ENCODE measurements around the gene OLAH.

OLAH gene

GRCh38 chr10:15096661-15097010, 52.9 kb downstream of the OLAH start:
- Histone ChIP-seq H3K27ac (ENCODE audit: low read length) (no peak overlapping the region), H3K79me2 (ENCODE audit: low read length) (peaks cover 44% of the 10 kb centered on the region)
- no peak for TF ChIP-seq EZH2phosphoT487 (IDR thresholded peaks at IDR 0.05; ENCODE audit: low read depth)
- TF ChIP-seq, protein P1, sequence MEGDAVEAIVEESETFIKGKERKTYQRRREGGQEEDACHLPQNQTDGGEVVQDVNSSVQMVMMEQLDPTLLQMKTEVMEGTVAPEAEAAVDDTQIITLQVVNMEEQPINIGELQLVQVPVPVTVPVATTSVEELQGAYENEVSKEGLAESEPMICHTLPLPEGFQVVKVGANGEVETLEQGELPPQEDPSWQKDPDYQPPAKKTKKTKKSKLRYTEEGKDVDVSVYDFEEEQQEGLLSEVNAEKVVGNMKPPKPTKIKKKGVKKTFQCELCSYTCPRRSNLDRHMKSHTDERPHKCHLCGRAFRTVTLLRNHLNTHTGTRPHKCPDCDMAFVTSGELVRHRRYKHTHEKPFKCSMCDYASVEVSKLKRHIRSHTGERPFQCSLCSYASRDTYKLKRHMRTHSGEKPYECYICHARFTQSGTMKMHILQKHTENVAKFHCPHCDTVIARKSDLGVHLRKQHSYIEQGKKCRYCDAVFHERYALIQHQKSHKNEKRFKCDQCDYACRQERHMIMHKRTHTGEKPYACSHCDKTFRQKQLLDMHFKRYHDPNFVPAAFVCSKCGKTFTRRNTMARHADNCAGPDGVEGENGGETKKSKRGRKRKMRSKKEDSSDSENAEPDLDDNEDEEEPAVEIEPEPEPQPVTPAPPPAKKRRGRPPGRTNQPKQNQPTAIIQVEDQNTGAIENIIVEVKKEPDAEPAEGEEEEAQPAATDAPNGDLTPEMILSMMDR (IDR thresholded peaks at IDR 0.05; ENCODE audit: low read depth, low read length): no peak

DNA sequence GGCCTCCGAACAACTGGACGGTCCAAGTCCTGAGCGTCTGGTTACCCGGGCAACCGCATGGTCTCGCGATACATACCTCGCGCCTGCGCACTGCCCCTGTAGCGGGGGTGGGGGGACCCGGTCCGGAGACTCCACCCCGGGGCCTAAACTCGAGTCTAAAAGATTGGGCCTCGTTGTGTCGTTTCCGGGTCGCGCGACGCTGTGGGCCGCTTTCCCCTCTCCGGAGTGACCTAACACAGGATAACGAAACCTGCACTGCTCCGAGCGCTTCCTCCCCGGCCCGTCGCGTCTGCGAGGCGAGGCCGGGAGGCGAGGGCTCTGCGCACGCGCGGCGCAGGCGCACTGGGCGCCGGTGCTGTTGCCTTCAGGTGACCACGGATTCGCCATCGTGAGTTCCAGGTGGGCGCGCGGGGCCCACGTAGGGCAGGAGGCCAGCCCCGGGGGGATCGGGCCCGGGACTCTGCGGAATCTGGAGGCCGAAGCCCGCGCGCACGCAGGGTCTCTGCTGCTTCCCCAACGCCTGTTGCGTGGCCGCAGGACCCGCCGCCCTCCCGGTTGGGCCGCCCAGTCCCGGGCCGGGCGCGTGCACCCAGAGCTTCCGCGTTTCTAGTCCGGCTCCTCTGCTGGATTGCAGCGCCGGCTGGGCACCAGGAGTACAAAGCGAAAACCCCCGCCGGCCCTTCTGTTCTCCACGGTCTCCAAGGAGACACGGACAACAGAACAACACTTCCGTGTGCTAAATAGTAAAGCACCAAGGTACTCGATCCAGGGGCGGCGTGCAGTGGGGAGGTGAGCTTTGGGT, 53.5 kb downstream of the OLAH start, which contains the start of gene RPP38:
RPP38 (plus strand) TSS at position 345 of the 802 bp plus-strand sequence. CDS start 5,960 bp downstream, outside the sequence.
- Histone ChIP-seq H3K9ac (ENCODE audit: low read length) (peak within 1 kb of the TSS; percentile 93), H3K4me1 (ENCODE audit: low read length) (peaks cover 6% of the 10 kb centered on the region; the same call in 1 of the 2 replicates), H2AFZ (ENCODE audit: low read depth, low read length) (peak within 1 kb of the TSS; percentile 85), H3K27me3 (ENCODE audit: low read depth, low read length) (no peaks in the 10 kb centered on the region), H3K79me2 (ENCODE audit: low read length) (peaks cover 50% of the 10 kb centered on the region), H3K9me3 (ENCODE audit: insufficient read depth, low read length) (no peaks in the 10 kb centered on the region), H4K20me1 (ENCODE audit: insufficient read depth, low read length) (no peaks in the 10 kb centered on the region), H3K4me3 (ENCODE audit: low read length) (peak within 1 kb of the TSS; percentile 98), H3K36me3 (replicated peaks; ENCODE audit: low read depth, low read length) (peaks cover 4% of the 10 kb centered on the region), H3K4me2 (ENCODE audit: low read length) (peak within 1 kb of the TSS; percentile 89), H3K27ac (ENCODE audit: low read length) (peak within 1 kb of the TSS; percentile 87)
- no peak for TF ChIP-seq EZH2phosphoT487 (IDR thresholded peaks at IDR 0.05; ENCODE audit: low read depth)
- TF ChIP-seq, protein P1 (IDR thresholded peaks at IDR 0.05; ENCODE audit: low read depth, low read length): no peak

More at GRCh38 chr10:15096661-15097010, 52.9 kb downstream of the OLAH start:
- Histone ChIP-seq H2AFZ (ENCODE audit: low read depth, low read length) (peak overlapping the region; percentile 85), H3K4me2 (ENCODE audit: low read length) (peak overlapping the region; percentile 89), H3K9me3 (ENCODE audit: insufficient read depth, low read length) (no peaks in the 10 kb centered on the region), H3K36me3 (replicated peaks; ENCODE audit: low read depth, low read length) (peaks cover 4% of the 10 kb centered on the region), H4K20me1 (ENCODE audit: insufficient read depth, low read length) (no peaks in the 10 kb centered on the region), H3K4me1 (ENCODE audit: low read length) (peaks cover 6% of the 10 kb centered on the region; the same call in 1 of the 2 replicates), H3K9ac (ENCODE audit: low read length) (peak overlapping the region; percentile 93; the same call in 1 of the 2 replicates), H3K27me3 (ENCODE audit: low read depth, low read length) (no peaks in the 10 kb centered on the region), H3K4me3 (ENCODE audit: low read length) (peak overlapping the region; percentile 98)

GRCh38 chr10:15099886-15100285, 56.1 kb downstream of the OLAH start:
- H4K20me1 ChIP-seq (ENCODE audit: insufficient read depth, low read length): no peaks in the 10 kb centered on the region
- H3K27ac ChIP-seq (ENCODE audit: low read length): no peak overlapping the region

GRCh38 chr10:15103513-15103912, 59.8 kb downstream of the OLAH start:
- no peak overlapping the region for H3K4me2 ChIP-seq (ENCODE audit: low read length)
- H3K9ac ChIP-seq (ENCODE audit: low read length): no peak overlapping the region
- peaks cover 37% of the 10 kb centered on the region for H3K79me2 ChIP-seq (ENCODE audit: low read length)
- no peak overlapping the region for H3K27ac ChIP-seq (ENCODE audit: low read length)
- H3K4me3 ChIP-seq (ENCODE audit: low read length): no peak overlapping the region
- peaks cover 3% of the 10 kb centered on the region; the same call in 1 of the 2 replicates for H3K4me1 ChIP-seq (ENCODE audit: low read length)
- H3K9me3 ChIP-seq (ENCODE audit: insufficient read depth, low read length): no peaks in the 10 kb centered on the region
- TF ChIP-seq, protein P1 (IDR thresholded peaks at IDR 0.05; ENCODE audit: low read depth, low read length): no peak
- no peak for TF ChIP-seq EZH2phosphoT487 (IDR thresholded peaks at IDR 0.05; ENCODE audit: low read depth)
- H4K20me1 ChIP-seq (ENCODE audit: insufficient read depth, low read length): no peaks in the 10 kb centered on the region
- H3K27me3 ChIP-seq (ENCODE audit: low read depth, low read length): no peaks in the 10 kb centered on the region
- no peak overlapping the region for H2AFZ ChIP-seq (ENCODE audit: low read depth, low read length)
- peaks cover 9% of the 10 kb centered on the region for H3K36me3 ChIP-seq (replicated peaks; ENCODE audit: low read depth, low read length)

More at GRCh38 chr10:15099886-15100285, 56.1 kb downstream of the OLAH start:
- H3K4me1 ChIP-seq (ENCODE audit: low read length): peaks cover 6% of the 10 kb centered on the region; the same call in 1 of the 2 replicates
- no peak for TF ChIP-seq EZH2phosphoT487 (IDR thresholded peaks at IDR 0.05; ENCODE audit: low read depth)
- TF ChIP-seq, protein P1 (IDR thresholded peaks at IDR 0.05; ENCODE audit: low read depth, low read length): no peak
- H3K9me3 ChIP-seq (ENCODE audit: insufficient read depth, low read length): no peaks in the 10 kb centered on the region
- H3K79me2 ChIP-seq (ENCODE audit: low read length): peaks cover 50% of the 10 kb centered on the region
- H3K9ac ChIP-seq (ENCODE audit: low read length): no peak overlapping the region
- peaks cover 4% of the 10 kb centered on the region for H3K36me3 ChIP-seq (replicated peaks; ENCODE audit: low read depth, low read length)
- no peak overlapping the region for H3K4me3 ChIP-seq (ENCODE audit: low read length)
- no peak overlapping the region for H3K4me2 ChIP-seq (ENCODE audit: low read length)
- no peaks in the 10 kb centered on the region for H3K27me3 ChIP-seq (ENCODE audit: low read depth, low read length)
- H2AFZ ChIP-seq (ENCODE audit: low read depth, low read length): no peak overlapping the region
